Measurements from ENCODE around the gene POLL. TPM values are rescaled to one million over a fixed set of nuclear protein-coding genes. Genes with fewer than 3 reads are reported as not detected.
"Not testable (repeated sequence)": the region's sequence is repeated elsewhere in the genome, so short reads cannot be mapped to it uniquely, and the experiment has no call there.

Gene POLL
- total RNA-seq, 1 experiment from 2014 or later: 14.0 TPM

- peak; percentile 29 for DNase-seq (ENCODE audit: low read depth)
Measured at GRCh38 chr10:101611096-101611905, 23.2 kb upstream of the POLL start.

DNA sequence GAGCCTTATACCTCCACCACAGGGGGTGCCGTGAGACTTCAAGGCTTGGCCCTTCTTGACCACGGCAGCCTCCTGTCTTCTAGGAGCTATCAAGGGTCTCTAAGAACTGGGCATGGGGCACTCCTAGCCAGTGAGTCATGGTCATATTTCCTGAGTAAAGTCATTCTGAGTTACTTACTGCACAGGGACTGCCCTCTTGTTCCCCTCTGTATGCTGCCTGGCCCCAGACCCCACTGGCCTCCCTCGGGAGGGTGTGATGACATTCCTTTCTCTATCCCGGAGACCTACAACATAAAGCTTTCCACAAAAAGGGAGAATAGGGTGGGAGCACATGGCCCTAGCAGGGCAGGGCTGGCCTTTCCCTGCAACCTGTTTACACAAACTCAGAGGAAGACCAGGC, 21.4 kb upstream of the POLL start:
- DNase-seq (ENCODE audit: low read depth): peak; percentile 63

DNA sequence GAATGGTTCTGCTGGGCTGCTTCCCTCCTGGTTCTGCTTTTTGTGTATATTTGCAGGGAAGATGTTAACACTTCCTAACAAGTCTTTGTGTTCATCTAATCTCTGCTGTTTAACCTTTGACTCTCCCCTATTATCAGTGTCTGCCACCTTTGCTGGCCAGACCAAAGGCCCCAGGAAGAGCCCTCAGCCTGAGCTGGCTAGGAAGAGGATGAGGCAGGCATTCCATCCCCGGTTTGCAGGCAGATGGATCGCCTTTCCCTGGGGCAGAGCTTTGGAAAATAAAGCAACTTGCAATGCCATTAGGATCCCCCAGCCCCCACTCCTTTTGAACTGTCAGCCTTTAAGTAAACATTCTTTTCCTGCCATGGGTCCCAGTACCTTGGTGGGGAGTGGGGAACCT, 19.1 kb upstream of the POLL start:
- no peak for DNase-seq (ENCODE audit: low read depth)

DNA sequence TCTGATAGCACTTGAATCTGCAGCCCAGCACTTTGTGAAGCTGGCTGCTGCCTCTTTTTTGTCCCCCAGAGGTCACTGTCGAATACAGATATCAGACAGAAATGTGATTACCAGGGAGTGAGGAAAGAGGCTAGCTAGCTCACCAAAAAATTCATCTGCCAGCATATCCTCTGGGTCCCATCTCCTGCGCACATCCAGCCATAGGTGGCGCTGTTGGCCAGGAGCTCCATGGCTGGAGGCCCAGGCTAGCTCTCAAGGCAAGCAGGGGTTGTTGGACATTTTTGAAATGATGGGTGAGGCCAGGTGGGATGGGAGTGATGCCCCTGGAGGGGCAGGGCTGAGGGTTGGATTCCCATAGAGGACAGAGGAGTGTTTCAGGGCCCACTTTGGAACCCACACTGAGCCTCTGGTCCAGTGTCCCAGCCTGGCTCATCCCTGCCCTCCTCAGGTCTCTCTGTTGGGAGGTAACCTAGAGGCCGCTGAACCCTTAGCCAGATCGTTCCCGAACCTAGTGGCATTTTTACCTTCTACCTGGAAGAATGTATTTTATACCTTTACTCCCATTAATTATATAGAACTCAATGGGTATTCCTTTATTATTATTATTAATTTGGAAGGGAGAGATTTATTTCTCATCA, 14.8 kb upstream of the POLL start:
- DNase-seq (ENCODE audit: low read depth): peak; percentile 81

GRCh38 chr10:101601541-101601940, 13.5 kb upstream of the POLL start:
- no peak for DNase-seq (ENCODE audit: low read depth)

GRCh38 chr10:101597091-101597900, 9.2 kb upstream of the POLL start:
- no peak for DNase-seq (ENCODE audit: low read depth)

- DNase-seq (ENCODE audit: low read depth): no peak
Measured at GRCh38 chr10:101595591-101596433, 7.8 kb upstream of the POLL start.

DNA sequence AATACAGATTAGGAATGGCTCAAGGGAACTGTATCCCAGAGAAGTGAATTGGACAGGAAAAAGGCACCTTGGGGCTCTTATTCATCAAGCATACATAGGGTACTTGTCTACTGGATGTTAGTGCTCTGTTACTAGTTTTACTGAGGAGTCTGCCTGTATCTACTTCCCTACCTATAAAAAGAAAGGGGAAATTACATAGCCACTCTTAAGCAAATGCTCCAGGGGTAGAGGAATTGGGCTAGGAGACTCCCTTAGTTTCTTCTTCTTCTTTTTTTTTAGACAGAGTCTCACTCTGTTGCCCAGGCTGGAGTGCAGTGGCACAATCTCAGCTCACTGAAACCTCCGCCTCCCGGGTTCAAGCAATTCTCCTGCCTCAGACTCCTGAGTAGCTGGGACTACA, 5.3 kb upstream of the POLL start:
- DNase-seq (ENCODE audit: low read depth): not testable (repeated sequence)

- no peak for DNase-seq (ENCODE audit: low read depth)
Measured at GRCh38 chr10:101588879-101589278, 822 bp upstream of the POLL start.

GRCh38 chr10:101585841-101586240, 2.2 kb downstream of the POLL start:
- no peak for DNase-seq (ENCODE audit: low read depth)

GRCh38 chr10:101580486-101581399, 7.3 kb downstream of the POLL start:
- no peak for DNase-seq (ENCODE audit: low read depth)

- DNase-seq (ENCODE audit: low read depth): no peak
Measured at GRCh38 chr10:101579516-101579870, 8.6 kb downstream of the POLL start.

- no peak for DNase-seq (ENCODE audit: low read depth)
Measured at GRCh38 chr10:101578803-101579515, 9.1 kb downstream of the POLL start.

DNA sequence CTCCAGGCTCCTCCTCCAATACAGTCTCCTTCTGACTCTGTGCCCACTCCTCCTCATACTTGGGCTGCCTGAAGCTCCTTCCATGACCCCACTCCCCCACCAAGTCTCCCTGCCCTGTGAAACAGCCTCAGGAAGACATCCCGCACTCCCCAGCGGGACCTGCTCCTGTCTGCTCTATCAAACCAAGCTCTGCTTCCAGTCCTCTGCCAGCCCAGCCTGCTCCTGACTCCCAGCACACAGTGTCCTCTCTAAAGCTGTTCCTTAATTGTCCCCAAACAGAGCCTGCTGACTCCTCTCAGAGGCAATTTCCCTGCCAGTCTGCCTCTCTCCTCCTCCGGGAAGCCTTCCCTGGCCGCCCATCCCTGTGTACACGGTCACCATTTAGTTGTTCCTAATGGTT, 9.9 kb downstream of the POLL start:
- no peak for DNase-seq (ENCODE audit: low read depth)

GRCh38 chr10:101577121-101577871, 10.8 kb downstream of the POLL start:
- DNase-seq (ENCODE audit: low read depth): no peak

GRCh38 chr10:101576211-101576863, 11.7 kb downstream of the POLL start:
- peak; percentile 17 for DNase-seq (ENCODE audit: low read depth)

GRCh38 chr10:101575580-101576210, 12.4 kb downstream of the POLL start:
- DNase-seq (ENCODE audit: low read depth): no peak

GRCh38 chr10:101575091-101575490, 13.0 kb downstream of the POLL start:
- no peak for DNase-seq (ENCODE audit: low read depth)

Data from HT1080 (cell line).